KOPT-K1 (cell line): Measurements from ENCODE around the gene RBBP8.

Experiments
- H3K27ac ChIP-seq: fragments of 200-600 bp; sonication (generic); 2 replicates; pipeline ENCODE4 v1.5.1; 2016; ENCODE audit warnings: antibody characterized with exemption, mild to moderate bottlenecking, low read depth, low read length; ENCODE audit not compliant: poor library complexity, severe bottlenecking
- H3K36me3 ChIP-seq: fragments of 200-600 bp; sonication (generic); 2 replicates; pipeline ENCODE4 v1.5.1; 2017; ENCODE audit warnings: antibody characterized with exemption, mild to moderate bottlenecking, low read length, moderate library complexity; ENCODE audit not compliant: insufficient read depth
- H3K9me3 ChIP-seq: fragments of 200-600 bp; sonication (generic); 2 replicates; pipeline ENCODE4 v1.5.1; 2017; ENCODE audit warnings: antibody characterized with exemption, low read length, mild to moderate bottlenecking; ENCODE audit not compliant: insufficient read depth, poor library complexity, severe bottlenecking

Gene RBBP8

GRCh38 chr18:22964116-22964515 lies 31.0 kb downstream of the RBBP8 start:
- Histone ChIP-seq H3K27ac (no peak overlapping the region), H3K9me3 (no peaks in the 10 kb centered on the region), H3K36me3 (peaks cover 91% of the 10 kb centered on the region)

GRCh38 chr18:22964722-22965121 lies 31.6 kb downstream of the RBBP8 start:
- Histone ChIP-seq H3K27ac (no peak overlapping the region), H3K9me3 (no peaks in the 10 kb centered on the region), H3K36me3 (peaks cover 91% of the 10 kb centered on the region)

- Histone ChIP-seq H3K36me3 (peaks cover 98% of the 10 kb centered on the region), H3K9me3 (no peaks in the 10 kb centered on the region), H3K27ac (no peak overlapping the region)
Measured at GRCh38 chr18:22971038-22971437, 37.9 kb downstream of the RBBP8 start.

GRCh38 chr18:22974001-22974400 lies 40.9 kb downstream of the RBBP8 start:
- Histone ChIP-seq H3K9me3 (no peaks in the 10 kb centered on the region), H3K36me3 (peaks cover 97% of the 10 kb centered on the region), H3K27ac (no peak overlapping the region)

GRCh38 chr18:22974707-22975106 lies 41.6 kb downstream of the RBBP8 start:
- H3K36me3 ChIP-seq, result peaks cover 96% of the 10 kb centered on the region
- no peak overlapping the region for H3K27ac ChIP-seq
- H3K9me3 ChIP-seq, result no peaks in the 10 kb centered on the region

GRCh38 chr18:22975508-22975907 lies 42.4 kb downstream of the RBBP8 start:
- Histone ChIP-seq H3K27ac (no peak overlapping the region), H3K9me3 (no peaks in the 10 kb centered on the region), H3K36me3 (peaks cover 96% of the 10 kb centered on the region)

GRCh38 chr18:22977847-22978701 lies 44.9 kb downstream of the RBBP8 start:
- Histone ChIP-seq H3K9me3 (no peaks in the 10 kb centered on the region), H3K36me3 (peaks cover 95% of the 10 kb centered on the region), H3K27ac (no peak overlapping the region)

- peaks cover 95% of the 10 kb centered on the region for H3K36me3 ChIP-seq
- no peak overlapping the region for H3K27ac ChIP-seq
Measured at GRCh38 chr18:22980394-22980793, 47.3 kb downstream of the RBBP8 start.

GRCh38 chr18:22981274-22982133 lies 48.4 kb downstream of the RBBP8 start:
- peaks cover 95% of the 10 kb centered on the region for H3K36me3 ChIP-seq
- no peaks in the 10 kb centered on the region for H3K9me3 ChIP-seq
- H3K27ac ChIP-seq, result no peak overlapping the region

More at GRCh38 chr18:22980394-22980793, 47.3 kb downstream of the RBBP8 start:
- H3K9me3 ChIP-seq, result no peaks in the 10 kb centered on the region

GRCh38 chr18:22983175-22983574 lies 50.0 kb downstream of the RBBP8 start:
- peaks cover 97% of the 10 kb centered on the region for H3K36me3 ChIP-seq

GRCh38 chr18:22985250-22985649 lies 52.1 kb downstream of the RBBP8 start:
- H3K27ac ChIP-seq, result no peak overlapping the region
- H3K36me3 ChIP-seq, result peaks cover 98% of the 10 kb centered on the region
- H3K9me3 ChIP-seq, result no peaks in the 10 kb centered on the region

More at GRCh38 chr18:22983175-22983574, 50.0 kb downstream of the RBBP8 start:
- no peaks in the 10 kb centered on the region for H3K9me3 ChIP-seq
- H3K27ac ChIP-seq, result no peak overlapping the region

- peaks cover 99% of the 10 kb centered on the region for H3K36me3 ChIP-seq
- no peaks in the 10 kb centered on the region for H3K9me3 ChIP-seq
- H3K27ac ChIP-seq, result no peak overlapping the region
Measured at GRCh38 chr18:22987547-22988189, 54.5 kb downstream of the RBBP8 start.

- Histone ChIP-seq H3K36me3 (peaks cover 99% of the 10 kb centered on the region), H3K27ac (no peak overlapping the region), H3K9me3 (no peaks in the 10 kb centered on the region)
Measured at GRCh38 chr18:22988208-22988607, 55.1 kb downstream of the RBBP8 start.

GRCh38 chr18:22998344-22998743 lies 65.2 kb downstream of the RBBP8 start:
- Histone ChIP-seq H3K36me3 (peaks cover 90% of the 10 kb centered on the region), H3K27ac (no peak overlapping the region), H3K9me3 (no peaks in the 10 kb centered on the region)

GRCh38 chr18:22999212-22999611 lies 66.1 kb downstream of the RBBP8 start:
- Histone ChIP-seq H3K27ac (no peak overlapping the region), H3K36me3 (peaks cover 90% of the 10 kb centered on the region)

More at GRCh38 chr18:22999212-22999611, 66.1 kb downstream of the RBBP8 start:
- no peaks in the 10 kb centered on the region for H3K9me3 ChIP-seq
